DMS 273 (cell line): Measurements from ENCODE around the gene TIMP3.
A peak's percentile ranks its signal among the peaks of the same experiment; 100 is the strongest.

ENCODE experiments used
- DNase-seq: peaks from one replicate; lab custom pipeline; 2025; ENCODE audit not compliant: unreplicated experiment; lab: John Stamatoyannopoulos, UW

TIMP3 gene

GRCh38 chr22:32827049-32827602 lies 25.6 kb downstream of the TIMP3 start:
- no peak for DNase-seq

- no peak for DNase-seq
Measured at GRCh38 chr22:32828150-32828549, 26.6 kb downstream of the TIMP3 start.

GRCh38 chr22:32828561-32828960 lies 27.1 kb downstream of the TIMP3 start:
- DNase-seq: no peak

GRCh38 chr22:32829451-32829851 lies 27.9 kb downstream of the TIMP3 start:
- DNase-seq: no peak

GRCh38 chr22:32830473-32830872 lies 29.0 kb downstream of the TIMP3 start:
- no peak for DNase-seq

GRCh38 chr22:32830957-32831356 lies 29.5 kb downstream of the TIMP3 start:
- DNase-seq: no peak

GRCh38 chr22:32831584-32831983 lies 30.1 kb downstream of the TIMP3 start:
- no peak for DNase-seq

GRCh38 chr22:32832174-32832573 lies 30.7 kb downstream of the TIMP3 start:
- no peak for DNase-seq

- DNase-seq: peak; percentile 42
Measured at GRCh38 chr22:32836280-32837123, 35.0 kb downstream of the TIMP3 start.

GRCh38 chr22:32837142-32837541 lies 35.6 kb downstream of the TIMP3 start:
- no peak for DNase-seq

GRCh38 chr22:32837803-32838202 lies 36.3 kb downstream of the TIMP3 start:
- no peak for DNase-seq

GRCh38 chr22:32839831-32840584 lies 38.5 kb downstream of the TIMP3 start:
- DNase-seq: no peak

GRCh38 chr22:32841175-32841574 lies 39.7 kb downstream of the TIMP3 start:
- DNase-seq: no peak

- no peak for DNase-seq
Measured at GRCh38 chr22:32842486-32842885, 41.0 kb downstream of the TIMP3 start.

GRCh38 chr22:32843300-32843699 lies 41.8 kb downstream of the TIMP3 start:
- no peak for DNase-seq

GRCh38 chr22:32844251-32844650 lies 42.7 kb downstream of the TIMP3 start:
- DNase-seq: no peak

- peak; percentile 57 for DNase-seq
Measured at GRCh38 chr22:32846780-32847491, 45.4 kb downstream of the TIMP3 start.

- DNase-seq: no peak
Measured at GRCh38 chr22:32848226-32848625, 46.7 kb downstream of the TIMP3 start.

- DNase-seq: peak; percentile 14
Measured at GRCh38 chr22:32849501-32849900, 48.0 kb downstream of the TIMP3 start.

- DNase-seq: no peak
Measured at GRCh38 chr22:32850157-32850556, 48.7 kb downstream of the TIMP3 start.
